ENCODE measurements around the gene KRT1. TPM values are rescaled to one million over a fixed set of nuclear protein-coding genes. Genes with fewer than 3 reads are reported as not detected.

Gene KRT1
- total and polyA plus RNA-seq, 10 of the 15 experiments (the other 5 are each of a cell fraction or from before 2014, with no cell fraction given): not detected

DNA sequence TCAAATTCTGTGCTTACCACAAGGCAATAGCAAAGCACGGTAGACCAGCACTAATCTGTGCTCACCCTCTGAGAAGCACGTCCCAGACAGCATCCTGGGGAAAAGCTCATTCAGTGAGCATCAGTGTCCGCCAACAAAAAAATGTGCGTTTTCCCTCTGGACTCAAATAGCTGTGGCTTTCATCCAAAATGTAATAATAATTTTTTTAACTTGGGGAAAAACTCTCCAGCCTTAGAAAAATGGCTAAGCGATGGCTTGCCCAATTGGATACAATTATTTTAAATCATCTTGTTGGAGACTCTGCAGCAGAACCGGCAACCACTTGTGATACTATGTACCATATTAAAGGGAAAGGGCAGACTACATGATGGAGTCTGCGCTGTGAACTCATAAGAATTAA is 24.3 kb upstream of the KRT1 start (continued):
- TF ChIP-seq, protein P1, sequence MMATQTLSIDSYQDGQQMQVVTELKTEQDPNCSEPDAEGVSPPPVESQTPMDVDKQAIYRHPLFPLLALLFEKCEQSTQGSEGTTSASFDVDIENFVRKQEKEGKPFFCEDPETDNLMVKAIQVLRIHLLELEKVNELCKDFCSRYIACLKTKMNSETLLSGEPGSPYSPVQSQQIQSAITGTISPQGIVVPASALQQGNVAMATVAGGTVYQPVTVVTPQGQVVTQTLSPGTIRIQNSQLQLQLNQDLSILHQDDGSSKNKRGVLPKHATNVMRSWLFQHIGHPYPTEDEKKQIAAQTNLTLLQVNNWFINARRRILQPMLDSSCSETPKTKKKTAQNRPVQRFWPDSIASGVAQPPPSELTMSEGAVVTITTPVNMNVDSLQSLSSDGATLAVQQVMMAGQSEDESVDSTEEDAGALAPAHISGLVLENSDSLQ (IDR thresholded peaks at IDR 0.05): no peak

DNA sequence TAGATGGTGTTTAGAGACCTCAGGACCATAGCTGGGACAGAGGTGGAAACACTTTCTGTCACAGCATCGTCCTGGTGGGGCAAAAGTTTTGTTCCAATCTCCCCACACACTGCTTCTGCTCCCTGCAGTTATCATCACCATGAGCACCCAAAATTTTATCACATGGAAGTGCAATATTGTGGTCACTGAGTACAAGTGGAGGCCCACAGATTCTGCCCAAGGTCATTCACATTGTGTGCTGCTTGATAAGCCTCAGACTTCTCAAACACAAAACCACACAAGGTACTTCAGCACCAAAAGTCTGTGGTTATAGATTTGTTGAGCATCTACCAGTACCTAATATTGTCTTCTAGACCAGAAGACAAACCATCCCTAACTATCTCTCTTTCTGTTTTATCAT is 23.7 kb upstream of the KRT1 start:
- WGBS (ENCODE audit: insufficient coverage, insufficient replicate concordance, low lambda C conversion rate, missing lambda C conversion rate): 0% methylated on average over 1 of the region's 1 CpG
- BruUV-seq (replicated peaks): no TSS peak
- H3K4me2 ChIP-seq (ENCODE audit: control insufficient read depth, insufficient read depth): no peak overlapping the region
- H3K9me3 ChIP-seq (replicated peaks; ENCODE audit: control insufficient read depth, insufficient read depth, low read length): no peaks in the 10 kb centered on the region
- H3K4me1 ChIP-seq (ENCODE audit: control insufficient read depth, insufficient read depth, low read length): no peaks in the 10 kb centered on the region
- H3K79me2 ChIP-seq (ENCODE audit: control insufficient read depth, insufficient read depth, low read length): no peaks in the 10 kb centered on the region
- ChIA-PET CTCF (no interaction called here), POLR2A (no interaction called here), RAD21 (ENCODE audit: unreplicated experiment) (no interaction called here), SMC1A (ENCODE audit: uncharacterized antibody, unreplicated experiment) (no interaction called here)
- DNase-seq (ENCODE audit: low read depth, low spot score): no peak
- no peak for FAIRE-seq
- no peak for ATAC-seq
- H3K36me3 ChIP-seq (ENCODE audit: control insufficient read depth in 2 of 2, insufficient read depth in 2 of 2, low read length in 1 of 2): no peaks in the 10 kb centered on the region
- no peaks in the 10 kb centered on the region for H4K20me1 ChIP-seq (ENCODE audit: control insufficient read depth, insufficient read depth)
- in situ Hi-C loops (cut with MboI) (no loop called here), intact Hi-C loops (cut with micrococcal nuclease; ENCODE audit: unreplicated experiment) (no loop called here)
- H3K9ac ChIP-seq (ENCODE audit: control insufficient read depth, insufficient read depth, low read length): no peak overlapping the region
- H3K4me3 ChIP-seq: no peak overlapping the region
- H2AFZ ChIP-seq (ENCODE audit: control insufficient read depth, low read depth, low read length): no peak overlapping the region
- no peak overlapping the region for H3K27ac ChIP-seq (ENCODE audit: control insufficient read depth, insufficient read depth)
- 0 out of 4 replicates have a peak, but pooled peaks cover 0 to 1% of the 10 kb centered on the region in 2 experiments for H3K27me3 ChIP-seq (replicated peaks in 1 of 2; ENCODE audit: control insufficient read depth in 2 of 2, insufficient read depth in 2 of 2, low read length in 1 of 2)
- TF ChIP-seq SPI1 (IDR thresholded peaks at IDR 0.05; ENCODE audit: borderline replicate concordance, insufficient read depth, low read depth, low read length) (no peak), NR2C2 (IDR thresholded peaks at IDR 0.05; ENCODE audit: borderline replicate concordance, control insufficient read depth, insufficient read length, low read depth) (no peak), RFX5 (IDR thresholded peaks at IDR 0.05; ENCODE audit: low read depth, low read length) (no peak), ZNF274 (IDR thresholded peaks at IDR 0.05; ENCODE audit: insufficient read depth, insufficient read length) (no peak), RAD51 (IDR thresholded peaks at IDR 0.05) (no peak), PAX5 (IDR thresholded peaks at IDR 0.05; ENCODE audit: borderline replicate concordance, low read depth, low read length) (no peak), YBX1 (IDR thresholded peaks at IDR 0.05) (no peak), SUZ12 (IDR thresholded peaks at IDR 0.05; ENCODE audit: unreplicated experiment) (no peak), ZNF384 (IDR thresholded peaks at IDR 0.05; ENCODE audit: borderline replicate concordance, low read depth, low read length) (no peak), SRF (IDR thresholded peaks at IDR 0.05; ENCODE audit: low read depth in 2 of 2, low read length in 2 of 2) (no peak), TBL1XR1 (IDR thresholded peaks at IDR 0.05; ENCODE audit: low read depth, low read length) (no peak), DPF2 (IDR thresholded peaks at IDR 0.05) (no peak), STAT1 (conservative IDR thresholded peaks at IDR 0.05) (no peak), EED (IDR thresholded peaks at IDR 0.05; ENCODE audit: low read depth) (no peak)
- TF ChIP-seq, protein P2, sequence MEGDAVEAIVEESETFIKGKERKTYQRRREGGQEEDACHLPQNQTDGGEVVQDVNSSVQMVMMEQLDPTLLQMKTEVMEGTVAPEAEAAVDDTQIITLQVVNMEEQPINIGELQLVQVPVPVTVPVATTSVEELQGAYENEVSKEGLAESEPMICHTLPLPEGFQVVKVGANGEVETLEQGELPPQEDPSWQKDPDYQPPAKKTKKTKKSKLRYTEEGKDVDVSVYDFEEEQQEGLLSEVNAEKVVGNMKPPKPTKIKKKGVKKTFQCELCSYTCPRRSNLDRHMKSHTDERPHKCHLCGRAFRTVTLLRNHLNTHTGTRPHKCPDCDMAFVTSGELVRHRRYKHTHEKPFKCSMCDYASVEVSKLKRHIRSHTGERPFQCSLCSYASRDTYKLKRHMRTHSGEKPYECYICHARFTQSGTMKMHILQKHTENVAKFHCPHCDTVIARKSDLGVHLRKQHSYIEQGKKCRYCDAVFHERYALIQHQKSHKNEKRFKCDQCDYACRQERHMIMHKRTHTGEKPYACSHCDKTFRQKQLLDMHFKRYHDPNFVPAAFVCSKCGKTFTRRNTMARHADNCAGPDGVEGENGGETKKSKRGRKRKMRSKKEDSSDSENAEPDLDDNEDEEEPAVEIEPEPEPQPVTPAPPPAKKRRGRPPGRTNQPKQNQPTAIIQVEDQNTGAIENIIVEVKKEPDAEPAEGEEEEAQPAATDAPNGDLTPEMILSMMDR (IDR thresholded peaks at IDR 0.05 in 2 of 3, conservative IDR thresholded peaks at IDR 0.05 in 1 of 3; ENCODE audit: control insufficient read depth in 2 of 3, extremely low read depth in 1 of 3, insufficient read depth in 1 of 3, low read depth in 3 of 3, low read length in 3 of 3): no peak
- TF ChIP-seq, protein P3, sequence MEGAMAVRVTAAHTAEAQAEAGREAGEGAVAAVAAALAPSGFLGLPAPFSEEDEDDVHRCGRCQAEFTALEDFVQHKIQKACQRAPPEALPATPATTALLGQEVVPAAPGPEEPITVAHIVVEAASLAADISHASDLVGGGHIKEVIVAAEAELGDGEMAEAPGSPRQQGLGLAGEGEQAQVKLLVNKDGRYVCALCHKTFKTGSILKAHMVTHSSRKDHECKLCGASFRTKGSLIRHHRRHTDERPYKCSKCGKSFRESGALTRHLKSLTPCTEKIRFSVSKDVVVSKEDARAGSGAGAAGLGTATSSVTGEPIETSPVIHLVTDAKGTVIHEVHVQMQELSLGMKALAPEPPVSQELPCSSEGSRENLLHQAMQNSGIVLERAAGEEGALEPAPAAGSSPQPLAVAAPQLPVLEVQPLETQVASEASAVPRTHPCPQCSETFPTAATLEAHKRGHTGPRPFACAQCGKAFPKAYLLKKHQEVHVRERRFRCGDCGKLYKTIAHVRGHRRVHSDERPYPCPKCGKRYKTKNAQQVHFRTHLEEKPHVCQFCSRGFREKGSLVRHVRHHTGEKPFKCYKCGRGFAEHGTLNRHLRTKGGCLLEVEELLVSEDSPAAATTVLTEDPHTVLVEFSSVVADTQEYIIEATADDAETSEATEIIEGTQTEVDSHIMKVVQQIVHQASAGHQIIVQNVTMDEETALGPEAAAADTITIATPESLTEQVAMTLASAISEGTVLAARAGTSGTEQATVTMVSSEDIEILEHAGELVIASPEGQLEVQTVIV (IDR thresholded peaks at IDR 0.05; ENCODE audit: borderline replicate concordance, partially characterized antibody): no peak

All from GM12878 (cell line).